Measurements from ENCODE around the gene RHBDD2.

The RHBDD2 gene

DNA sequence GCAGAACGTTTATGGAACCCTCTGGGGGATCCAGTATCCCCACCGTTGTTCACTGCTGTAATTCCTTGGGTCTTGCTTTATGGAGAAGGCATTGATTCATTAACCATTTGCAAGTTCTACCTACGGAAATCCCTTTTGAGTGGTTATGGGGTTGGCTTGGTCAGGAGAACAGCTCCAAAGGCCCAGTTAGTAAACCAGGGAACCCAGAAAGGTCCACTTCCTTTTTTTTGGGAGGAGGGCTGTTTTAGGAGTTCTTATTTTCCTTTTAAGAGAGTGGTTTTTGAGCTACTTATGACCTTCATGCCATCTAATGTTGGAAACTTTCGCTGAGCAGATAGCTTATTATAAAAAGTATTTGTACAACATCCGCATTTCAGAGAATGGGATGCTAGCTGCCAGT is 37.4 kb downstream of the RHBDD2 start:
- no peak for DNase-seq (ENCODE audit: extremely low read depth in 1 of 2, low read depth in 1 of 2)

- no peak for DNase-seq (ENCODE audit: extremely low read depth in 1 of 2, low read depth in 1 of 2)
Measured at GRCh38 chr7:75916685-75917634, 38.1 kb downstream of the RHBDD2 start.

- DNase-seq (ENCODE audit: extremely low read depth in 1 of 2, low read depth in 1 of 2), result no peak
Measured at GRCh38 chr7:75920431-75921161, 41.8 kb downstream of the RHBDD2 start.

GRCh38 chr7:75921479-75921878 is 42.6 kb downstream of the RHBDD2 start:
- no peak for DNase-seq (ENCODE audit: extremely low read depth in 1 of 2, low read depth in 1 of 2)

GRCh38 chr7:75922966-75923603 is 44.3 kb downstream of the RHBDD2 start:
- no peak for DNase-seq (ENCODE audit: extremely low read depth in 1 of 2, low read depth in 1 of 2)

- DNase-seq (ENCODE audit: extremely low read depth in 1 of 2, low read depth in 1 of 2), result no peak
Measured at GRCh38 chr7:75924256-75924655, 45.4 kb downstream of the RHBDD2 start.

- DNase-seq (ENCODE audit: extremely low read depth in 1 of 2, low read depth in 1 of 2), result no peak
Measured at GRCh38 chr7:75924889-75925288, 46.1 kb downstream of the RHBDD2 start.

GRCh38 chr7:75925717-75926435 is 47.0 kb downstream of the RHBDD2 start:
- DNase-seq (ENCODE audit: extremely low read depth in 1 of 2, low read depth in 1 of 2), result no peak

GRCh38 chr7:75928568-75928914 is 49.7 kb downstream of the RHBDD2 start:
- no peak for DNase-seq (ENCODE audit: extremely low read depth in 1 of 2, low read depth in 1 of 2)

DNA sequence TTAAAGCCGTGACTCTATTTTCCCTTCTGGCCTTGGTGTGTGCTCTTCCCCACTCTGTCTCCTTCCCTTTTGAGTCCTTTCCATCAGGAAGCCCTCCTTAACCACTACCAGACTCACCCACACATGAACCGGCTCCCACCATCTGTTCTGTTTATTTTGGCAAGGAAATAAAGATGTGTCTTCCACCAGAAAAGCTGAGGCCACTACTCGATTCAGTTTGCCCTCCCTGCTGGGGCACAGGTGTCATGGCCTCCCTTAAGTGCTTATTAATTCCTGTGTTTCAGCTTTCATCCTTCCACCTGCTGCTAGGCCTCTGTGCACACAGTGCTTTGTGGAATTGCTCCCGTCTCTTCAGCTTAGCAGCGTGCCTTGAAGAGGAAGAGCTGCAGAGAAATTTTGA is 52.8 kb downstream of the RHBDD2 start:
- no peak for DNase-seq (ENCODE audit: extremely low read depth in 1 of 2, low read depth in 1 of 2)

- DNase-seq (ENCODE audit: extremely low read depth in 1 of 2, low read depth in 1 of 2), result no peak
Measured at GRCh38 chr7:75937958-75938786, 59.3 kb downstream of the RHBDD2 start.
